Lower leg skin (tissue), 3 donors: Measurements from ENCODE around the gene MAL.

Experiments
- CTCF ChIP-seq, 3 donors: fragments of 450-650 bp; IDR thresholded peaks; one replicate each; pipeline ENCODE4 v1.5.1; 2016; ENCODE audit warnings: antibody characterized with exemption in 3 of 3, mild to moderate bottlenecking in 3 of 3, moderate library complexity in 2 of 3
- POLR2A ChIP-seq, 2 donors: fragments of 450-650 bp; IDR thresholded peaks; one replicate each; pipeline ENCODE4 v1.6.1; 2016 to 2017; ENCODE audit warnings: antibody characterized with exemption in 2 of 2, mild to moderate bottlenecking in 1 of 2, moderate library complexity in 1 of 2

- TF ChIP-seq CTCF (IDR thresholded peaks at IDR 0.05) (no peak), POLR2A (IDR thresholded peaks at IDR 0.05) (no peak)
Observed at GRCh38 chr2:95058466-95058988, 33.0 kb downstream of the MAL start.
